ENCODE data around the gene CNGA3.

CNGA3 gene

GRCh38 chr2:98329549-98329948 lies 16.7 kb upstream of the CNGA3 start:
- no peak for DNase-seq

- DNase-seq = no peak
Observed at GRCh38 chr2:98332989-98333388, 13.3 kb upstream of the CNGA3 start.

GRCh38 chr2:98333922-98334321 lies 12.3 kb upstream of the CNGA3 start:
- DNase-seq = no peak

GRCh38 chr2:98334439-98335078 lies 11.7 kb upstream of the CNGA3 start:
- no peak for DNase-seq

- no peak for DNase-seq
Observed at GRCh38 chr2:98335271-98335670, 11.0 kb upstream of the CNGA3 start.

GRCh38 chr2:98341241-98341640 lies 5.0 kb upstream of the CNGA3 start:
- no peak for DNase-seq

GRCh38 chr2:98343285-98343684 lies 3.0 kb upstream of the CNGA3 start:
- no peak for DNase-seq

GRCh38 chr2:98347298-98348065 lies 1.2 kb downstream of the CNGA3 start:
- no peak for DNase-seq

- DNase-seq = no peak
Observed at GRCh38 chr2:98348066-98348561, 1.9 kb downstream of the CNGA3 start.

GRCh38 chr2:98350411-98350810 lies 4.2 kb downstream of the CNGA3 start:
- DNase-seq = no peak

GRCh38 chr2:98355881-98356280 lies 9.6 kb downstream of the CNGA3 start:
- DNase-seq = no peak

- no peak for DNase-seq
Observed at GRCh38 chr2:98356729-98357128, 10.5 kb downstream of the CNGA3 start.

- no peak for DNase-seq
Observed at GRCh38 chr2:98357849-98358248, 11.6 kb downstream of the CNGA3 start.

GRCh38 chr2:98359986-98360385 lies 13.7 kb downstream of the CNGA3 start:
- DNase-seq = no peak

GRCh38 chr2:98367721-98368120 lies 21.5 kb downstream of the CNGA3 start:
- no peak for DNase-seq

- DNase-seq = no peak
Observed at GRCh38 chr2:98369710-98370239, 23.5 kb downstream of the CNGA3 start.

- no peak for DNase-seq
Observed at GRCh38 chr2:98372121-98372520, 25.9 kb downstream of the CNGA3 start.

GRCh38 chr2:98372579-98372978 lies 26.3 kb downstream of the CNGA3 start:
- no peak for DNase-seq

GRCh38 chr2:98374286-98374685 lies 28.0 kb downstream of the CNGA3 start:
- DNase-seq = no peak

GRCh38 chr2:98374958-98375570 lies 28.8 kb downstream of the CNGA3 start:
- DNase-seq = no peak

GRCh38 chr2:98376301-98376910 lies 30.1 kb downstream of the CNGA3 start:
- DNase-seq = no peak

GRCh38 chr2:98376996-98377395 lies 30.7 kb downstream of the CNGA3 start:
- DNase-seq = no peak

- DNase-seq = no peak
Observed at GRCh38 chr2:98377544-98377943, 31.3 kb downstream of the CNGA3 start.
